Neuronal stem cell (in vitro differentiated cells): ENCODE data around the gene FSD1. TPM values are rescaled to one million over a fixed set of nuclear protein-coding genes. Genes with fewer than 3 reads are reported as not detected.
A peak's percentile ranks its signal among the peaks of the same experiment; 100 is the strongest.

Experiments
- DNase-seq: peaks from one replicate; pipeline ENCODE4 v3.0.0-alpha.2; 2013; ENCODE audit warnings: low spot score
- H2AFZ ChIP-seq: one replicate; pipeline ENCODE4 v1.6.1; 2013; ENCODE audit warnings: mild to moderate bottlenecking, low read length, inconsistent platforms
- H2AK5ac ChIP-seq: 2 replicates; pipeline ENCODE4 v1.6.1; 2013; ENCODE audit warnings: low read depth, mild to moderate bottlenecking, inconsistent platforms, low read length, moderate library complexity, mixed read lengths
- H2BK120ac ChIP-seq: 2 replicates; pipeline ENCODE4 v1.6.1; 2013; ENCODE audit warnings: low read depth, mild to moderate bottlenecking, inconsistent platforms, low read length, moderate library complexity, mixed read lengths
- H2BK12ac ChIP-seq: one replicate; pipeline ENCODE4 v1.6.1; 2013; ENCODE audit warnings: low read length, inconsistent platforms
- H2BK15ac ChIP-seq: 2 replicates; pipeline ENCODE4 v1.6.1; 2013; ENCODE audit warnings: mild to moderate bottlenecking, low read length, inconsistent platforms, mixed read lengths
- H2BK5ac ChIP-seq: one replicate; pipeline ENCODE4 v1.6.1; 2013; ENCODE audit warnings: inconsistent platforms, mild to moderate bottlenecking, low read length, moderate library complexity
- H3K14ac ChIP-seq: one replicate; pipeline ENCODE4 v1.6.1; 2013; ENCODE audit warnings: low read length, inconsistent platforms
- H3K18ac ChIP-seq: 2 replicates; pipeline ENCODE4 v1.6.1; 2013; ENCODE audit warnings: low read length, inconsistent platforms
- H3K23ac ChIP-seq: 2 replicates; pipeline ENCODE4 v1.6.1; 2013; ENCODE audit warnings: low read depth, mild to moderate bottlenecking, mixed read lengths, low read length, inconsistent platforms; ENCODE audit not compliant: poor library complexity
- H3K27ac ChIP-seq: replicated peaks from 3 replicates; pipeline ENCODE4 v1.5.1; 2013; ENCODE audit warnings: low read length, inconsistent platforms
- H3K27me3 ChIP-seq, 3 experiments: 2 replicates each; pipeline ENCODE4 v1.6.1; 2013; ENCODE audit warnings: low read length in 3 of 3, mild to moderate bottlenecking in 2 of 3, inconsistent platforms in 1 of 3, low read depth in 1 of 3, mixed read lengths in 1 of 3, moderate library complexity in 1 of 3; ENCODE audit not compliant: control insufficient read depth in 3 of 3, insufficient read depth in 3 of 3
- H3K36me3 ChIP-seq, 2 donors: replicated peaks in 1 of 2; 2 replicates each; pipeline ENCODE4 v1.6.1; 2013; ENCODE audit warnings: low read length in 2 of 2; ENCODE audit not compliant: control insufficient read depth in 2 of 2, insufficient read depth in 2 of 2
- H3K4ac ChIP-seq: 2 replicates; pipeline ENCODE4 v1.6.1; 2013; ENCODE audit warnings: inconsistent platforms, mild to moderate bottlenecking, low read length, moderate library complexity
- H3K4me1 ChIP-seq, 2 donors: 1 replicate in 1 of 2; 2 replicates in 1 of 2; pipeline ENCODE4 v1.6.1; 2013; ENCODE audit warnings: low read length in 2 of 2, low read depth in 1 of 2; ENCODE audit not compliant: control insufficient read depth in 2 of 2, insufficient read depth in 1 of 2
- H3K4me2 ChIP-seq: one replicate; pipeline ENCODE4 v1.6.1; 2013; ENCODE audit warnings: mild to moderate bottlenecking, low read length, inconsistent platforms; ENCODE audit not compliant: insufficient read depth, poor library complexity, severe bottlenecking
- H3K4me3 ChIP-seq, 2 donors: 2 replicates each; pipeline ENCODE4 v1.5.1; 2013; ENCODE audit warnings: low read length in 2 of 2, mild to moderate bottlenecking in 2 of 2, inconsistent platforms in 1 of 2, moderate library complexity in 1 of 2
- H3K79me1 ChIP-seq: one replicate; pipeline ENCODE4 v1.6.1; 2013; ENCODE audit warnings: low read depth, mild to moderate bottlenecking, inconsistent platforms, low read length, moderate library complexity
- H3K9ac ChIP-seq: one replicate; pipeline ENCODE4 v1.6.1; 2013; ENCODE audit warnings: mild to moderate bottlenecking, low read depth, low read length, inconsistent platforms; ENCODE audit not compliant: poor library complexity
- H3K9me3 ChIP-seq, 2 donors: replicated peaks in 1 of 2; 2 replicates each; pipeline versions ENCODE3 to v1.6.1; 2013; ENCODE audit warnings: low read length in 2 of 2, mild to moderate bottlenecking in 2 of 2, inconsistent platforms in 1 of 2, low read depth in 1 of 2, mixed read lengths in 1 of 2, moderate library complexity in 1 of 2; ENCODE audit not compliant: control insufficient read depth in 2 of 2, insufficient read depth in 1 of 2
- H4K8ac ChIP-seq: one replicate; pipeline ENCODE4 v1.6.1; 2013; ENCODE audit warnings: low read depth, mild to moderate bottlenecking, inconsistent platforms, low read length, moderate library complexity
- H4K91ac ChIP-seq: one replicate; pipeline ENCODE4 v1.6.1; 2013; ENCODE audit warnings: low read length, low read depth, mild to moderate bottlenecking, inconsistent platforms; ENCODE audit not compliant: poor library complexity
- WGBS, 2 donors: extraction: QIAGEN DNeasy Blood & Tissue Kit; methylation state at CpG; one replicate each; pipeline ENCODE4 v1.1.7; 2013; ENCODE audit warnings: missing lambda C conversion rate in 2 of 2, mixed read lengths in 1 of 2; ENCODE audit not compliant: insufficient read length in 2 of 2, insufficient replicate concordance in 1 of 2; ENCODE audit errors: extremely low coverage in 2 of 2; 5-methylcytosine and 5-hydroxymethylcytosine counted together
- polyA plus RNA-seq, 2 experiments: library from polyadenylated mRNA; stranded (reverse); fragments of 200-250 nt; gene quantifications; one replicate each; pipeline ENCODE4 v1.2.3, GENCODE V29; 2013

The FSD1 gene
- polyA plus RNA-seq (2013, experiment 1 of 2): 34.4 TPM
- 34.5 TPM for polyA plus RNA-seq (2013, experiment 2 of 2)

GRCh38 chr19:4304538-4305256 is at the start of gene FSD1:
Gene FSD1 (plus strand): TSS chr19:4304598. CDS start chr19:4304747, 149 bp downstream.
- WGBS, 2 donors: no CpG with 5 or more reads among the region's 63 CpGs
- H3K9ac ChIP-seq: no peak within 1 kb of the TSS
- H2BK120ac ChIP-seq: no peak within 1 kb of the TSS
- no peak within 1 kb of the TSS for H3K27ac ChIP-seq
- H3K14ac ChIP-seq: no peak within 1 kb of the TSS
- peak; percentile 80 for DNase-seq
- peak within 1 kb of the TSS; percentile 71 for H3K18ac ChIP-seq
- peak within 1 kb of the TSS; percentile 90 for H2AFZ ChIP-seq
- peak within 1 kb of the TSS; percentile 49 for H3K4me2 ChIP-seq
- H3K27me3 ChIP-seq: no peaks in the 10 kb centered on the region
- H3K9me3 ChIP-seq: peaks cover 0 to 2% of the 10 kb centered on the region in 2 donors
- peaks cover 14 to 27% of the 10 kb centered on the region in 2 donors for H3K36me3 ChIP-seq
- H2BK15ac ChIP-seq: peak within 1 kb of the TSS; percentile 2
- H3K4me1 ChIP-seq: peaks cover 7% of the 10 kb centered on the region in 2 donors
- peak within 1 kb of the TSS; percentile 19 for H2BK5ac ChIP-seq
- H3K79me1 ChIP-seq: peaks cover 4% of the 10 kb centered on the region
- no peak within 1 kb of the TSS for H4K91ac ChIP-seq
- H3K4ac ChIP-seq: no peak within 1 kb of the TSS
- H4K8ac ChIP-seq: no peak within 1 kb of the TSS
- H2AK5ac ChIP-seq: peak within 1 kb of the TSS; percentile 24
- H2BK12ac ChIP-seq: peak within 1 kb of the TSS; percentile 82
- H3K23ac ChIP-seq: no peak within 1 kb of the TSS
- H3K4me3 ChIP-seq: peak within 1 kb of the TSS; percentile 46 to 80

GRCh38 chr19:4256563-4256962 is 47.8 kb upstream of the FSD1 start:
- Histone ChIP-seq H3K27me3 (no peaks in the 10 kb centered on the region), H2BK120ac (no peak overlapping the region), H2BK12ac (no peak overlapping the region), H3K4ac (no peak overlapping the region), H2BK5ac (no peak overlapping the region), H3K9me3 (peaks cover 7 to 17% of the 10 kb centered on the region in 2 donors), H3K79me1 (no peaks in the 10 kb centered on the region), H4K91ac (no peak overlapping the region), H3K4me3 (no peak overlapping the region), H3K14ac (no peak overlapping the region), H3K23ac (no peak overlapping the region), H3K27ac (no peak overlapping the region), H3K9ac (no peak overlapping the region), H2AFZ (no peak overlapping the region), H2AK5ac (no peak overlapping the region), H3K4me2 (no peak overlapping the region), H3K4me1 (no peaks in the 10 kb centered on the region), H3K18ac (no peak overlapping the region), H4K8ac (no peak overlapping the region), H2BK15ac (no peak overlapping the region), H3K36me3 (peaks cover 33 to 76% of the 10 kb centered on the region in 2 donors)
- no CpG with 5 or more reads among the region's 4 CpGs for WGBS, 2 donors
- no peak for DNase-seq

GRCh38 chr19:4257025-4257424 is 47.4 kb upstream of the FSD1 start:
- H3K27ac ChIP-seq: no peak overlapping the region
- peaks cover 35 to 76% of the 10 kb centered on the region in 2 donors for H3K36me3 ChIP-seq
- no peaks in the 10 kb centered on the region for H3K4me1 ChIP-seq

GRCh38 chr19:4258181-4258580 is 46.2 kb upstream of the FSD1 start:
- Histone ChIP-seq H3K23ac (no peak overlapping the region), H3K18ac (no peak overlapping the region), H3K9ac (peak overlapping the region; percentile 44), H3K4ac (no peak overlapping the region), H3K27me3 (no peaks in the 10 kb centered on the region), H2BK5ac (no peak overlapping the region), H3K9me3 (peaks cover 7 to 17% of the 10 kb centered on the region in 2 donors), H3K14ac (no peak overlapping the region), H3K4me1 (no peaks in the 10 kb centered on the region), H2BK120ac (no peak overlapping the region), H2AFZ (no peak overlapping the region), H2BK12ac (no peak overlapping the region), H2AK5ac (no peak overlapping the region), H2BK15ac (no peak overlapping the region), H3K4me2 (peak overlapping the region; percentile 11), H3K36me3 (peaks cover 37 to 77% of the 10 kb centered on the region in 2 donors), H3K27ac (no peak overlapping the region), H3K79me1 (peaks cover 2% of the 10 kb centered on the region), H4K91ac (no peak overlapping the region), H3K4me3 (no peak overlapping the region), H4K8ac (no peak overlapping the region)
- no CpG with 5 or more reads among the region's 28 CpGs for WGBS, 2 donors
- no peak for DNase-seq

More at GRCh38 chr19:4257025-4257424, 47.4 kb upstream of the FSD1 start:
- Histone ChIP-seq H3K23ac (no peak overlapping the region), H3K4me3 (no peak overlapping the region), H3K4me2 (no peak overlapping the region), H2AK5ac (no peak overlapping the region), H3K79me1 (no peaks in the 10 kb centered on the region), H3K4ac (no peak overlapping the region), H2BK5ac (no peak overlapping the region), H2AFZ (no peak overlapping the region), H2BK15ac (no peak overlapping the region), H3K27me3 (no peaks in the 10 kb centered on the region), H4K91ac (no peak overlapping the region), H2BK120ac (no peak overlapping the region), H3K9ac (no peak overlapping the region), H3K18ac (no peak overlapping the region), H4K8ac (no peak overlapping the region), H2BK12ac (no peak overlapping the region), H3K9me3 (peaks cover 7 to 17% of the 10 kb centered on the region in 2 donors), H3K14ac (no peak overlapping the region)
- WGBS, 2 donors: no CpG with 5 or more reads among the region's 6 CpGs
- DNase-seq: no peak
